GM18873 (cell line): ENCODE measurements around the gene KCNQ1.
"Not testable (repeated sequence)": the region's sequence is repeated elsewhere in the genome, so short reads cannot be mapped to it uniquely, and the experiment has no call there.

Experiments used
- ATAC-seq: cut with Tn5 transposase; IDR thresholded peaks from one replicate; pipeline ENCODE4 v1.9.1; 2021; ENCODE audit warnings: mild to moderate bottlenecking, moderate library complexity, moderate number of reproducible peaks; ENCODE audit not compliant: unreplicated experiment, low FRiP score

The KCNQ1 gene

DNA sequence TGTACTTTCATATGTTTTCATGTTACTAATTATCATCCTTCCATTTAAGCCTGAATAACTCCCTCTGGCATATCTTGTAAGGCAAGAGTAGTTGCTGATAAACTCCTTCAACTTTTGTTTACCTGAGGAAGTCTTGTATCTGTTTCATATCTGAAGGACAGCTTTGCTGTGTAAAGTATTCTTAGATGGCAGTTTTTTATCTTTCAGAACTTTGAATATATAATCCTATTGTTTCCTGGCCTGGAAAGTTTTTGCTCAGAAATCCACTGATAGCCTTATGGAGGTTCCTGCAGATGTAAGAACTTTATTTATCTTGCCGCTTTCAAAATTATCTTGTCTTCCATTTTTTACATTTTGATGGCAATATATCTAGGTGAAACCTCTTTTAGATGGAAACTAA is 185.9 kb downstream of the KCNQ1 start:
- no peak for ATAC-seq

DNA sequence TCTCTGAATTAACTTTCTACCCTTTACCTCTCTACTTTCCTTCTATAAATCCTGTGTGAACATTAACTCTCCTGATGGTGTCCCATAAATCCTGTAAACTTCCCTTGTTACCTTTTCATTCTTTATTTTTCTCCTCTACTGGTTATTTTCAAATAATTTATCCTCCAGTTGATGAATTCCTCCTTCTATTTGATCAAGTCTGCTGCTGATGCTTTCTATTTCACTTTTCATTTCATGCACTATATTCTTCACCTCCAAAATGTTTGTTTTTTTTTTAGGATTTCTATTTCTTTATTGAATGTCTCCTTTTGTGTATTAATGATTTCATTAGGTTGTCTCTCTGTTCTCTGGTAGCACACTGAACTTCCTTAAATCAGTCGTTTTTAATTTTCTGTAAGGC is 186.4 kb downstream of the KCNQ1 start:
- no peak for ATAC-seq

DNA sequence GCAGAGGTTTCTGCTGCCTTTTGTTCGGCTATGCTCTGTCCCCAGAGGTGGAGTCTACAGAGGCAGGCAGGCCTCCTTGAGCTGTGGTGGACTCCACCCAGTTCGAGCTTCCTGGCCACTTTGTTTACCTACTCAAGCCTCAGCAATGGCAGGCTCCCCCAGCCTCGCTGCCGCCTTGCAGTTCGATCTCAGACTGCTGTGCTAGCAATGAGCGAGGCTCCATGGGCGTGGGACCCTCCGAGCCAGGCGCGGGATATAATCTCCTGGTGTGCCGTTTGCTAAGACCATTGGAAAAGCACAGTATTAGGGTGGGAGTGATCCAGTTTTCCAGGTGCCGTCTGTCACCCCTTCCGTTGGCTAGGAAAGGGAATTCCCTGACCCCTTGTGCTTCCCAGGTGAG is 195.0 kb downstream of the KCNQ1 start:
- ATAC-seq = not testable (repeated sequence)

DNA sequence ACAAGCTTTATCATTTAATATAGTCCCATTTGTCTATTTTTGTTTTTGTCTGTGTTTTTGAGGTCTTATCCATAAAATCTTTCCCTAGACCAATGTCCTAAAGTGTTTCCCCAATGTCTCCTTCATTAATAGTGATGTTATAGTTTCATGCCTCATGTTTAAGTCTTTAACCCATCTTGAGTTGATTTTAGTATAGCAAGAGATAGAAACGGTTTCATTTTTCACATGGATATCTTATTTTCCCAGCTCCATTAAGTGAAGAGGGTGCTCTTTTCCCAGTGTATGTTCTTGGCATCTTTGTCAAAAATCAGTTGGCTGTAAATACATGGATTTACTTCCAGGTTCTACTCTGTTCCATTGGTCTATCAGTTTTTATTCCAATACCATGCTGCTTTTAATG is 196.8 kb downstream of the KCNQ1 start:
- no peak for ATAC-seq

DNA sequence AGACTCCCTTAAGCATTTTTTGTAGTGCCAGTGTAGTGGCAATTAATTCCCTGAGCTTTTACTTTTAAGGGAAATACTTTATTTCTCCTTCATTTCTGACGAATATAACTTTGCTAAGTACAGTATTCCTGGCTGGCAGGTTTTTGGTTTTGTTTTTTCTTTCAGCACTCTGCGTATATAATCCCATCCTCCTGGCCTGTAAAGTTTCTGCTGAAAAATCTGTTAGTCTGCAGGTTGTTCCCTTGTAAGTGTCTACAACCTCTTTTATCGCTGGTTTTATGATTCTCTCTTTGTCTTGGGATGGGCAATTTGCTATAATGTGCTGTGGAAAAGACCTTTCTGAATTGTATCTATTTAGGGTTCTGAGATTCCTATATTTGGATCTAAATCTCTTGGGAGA is 198.9 kb downstream of the KCNQ1 start:
- ATAC-seq = no peak

DNA sequence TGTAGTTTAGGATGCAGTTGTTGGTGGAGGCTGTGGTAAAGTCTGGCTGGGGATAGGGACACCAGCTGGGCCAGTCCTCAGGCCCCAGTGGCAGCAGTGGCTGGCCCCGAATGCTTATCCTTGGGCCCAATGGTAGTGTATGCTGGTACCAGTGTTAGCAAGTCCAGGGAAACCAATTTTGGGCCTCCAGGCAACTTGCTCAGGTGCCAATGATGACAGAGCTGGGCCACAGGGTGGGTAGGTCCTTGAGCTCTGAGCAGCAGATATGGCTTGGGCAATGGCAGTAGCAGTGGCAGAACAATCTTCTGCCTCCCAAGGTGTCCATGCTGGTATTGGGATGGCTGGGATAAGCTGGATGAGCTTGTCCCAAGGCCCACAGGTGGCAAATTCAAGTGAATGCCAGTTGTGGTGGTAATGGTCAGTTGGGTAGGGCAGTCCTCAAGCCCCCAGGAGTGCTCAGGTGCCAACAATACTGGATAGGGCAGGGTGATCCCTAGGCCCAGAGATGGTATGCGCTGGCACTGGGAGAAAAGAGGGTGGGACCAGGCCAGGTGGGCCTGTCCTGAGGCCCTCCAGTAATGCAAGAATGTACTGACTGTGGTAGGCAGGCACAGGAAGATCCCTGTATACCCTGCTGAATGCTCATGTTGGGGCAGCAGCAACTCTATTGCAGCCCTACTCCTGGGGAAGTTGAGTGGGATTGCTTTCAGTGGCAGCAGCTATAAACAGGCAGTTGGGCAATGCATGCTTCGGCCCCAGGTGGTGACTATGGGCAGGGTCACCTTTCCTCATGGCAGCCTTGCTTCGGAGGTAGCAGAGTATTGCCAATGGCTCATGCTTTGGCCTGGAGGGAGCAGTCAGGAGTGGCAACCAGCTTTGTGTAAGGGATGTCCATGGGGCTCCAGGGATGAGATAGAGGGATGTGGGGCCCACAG is 200.3 kb downstream of the KCNQ1 start:
- ATAC-seq = no peak

DNA sequence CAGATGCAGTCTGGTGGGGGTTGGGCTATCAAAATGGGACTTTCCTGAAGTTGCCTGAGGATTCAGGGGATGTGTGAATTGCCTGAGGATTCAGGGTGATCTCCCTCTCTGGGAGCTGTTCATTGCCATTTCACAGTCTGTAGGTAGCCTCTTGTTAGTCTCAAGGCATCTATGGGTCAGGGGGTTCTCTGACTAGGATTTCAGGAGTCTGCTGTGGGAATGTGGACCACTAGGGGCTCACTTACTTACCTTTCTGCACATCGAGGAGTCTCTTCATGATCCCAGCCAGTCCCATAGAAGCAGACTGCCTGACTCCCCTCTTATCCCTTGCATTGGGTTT is 200.9 kb downstream of the KCNQ1 start:
- ATAC-seq = no peak

DNA sequence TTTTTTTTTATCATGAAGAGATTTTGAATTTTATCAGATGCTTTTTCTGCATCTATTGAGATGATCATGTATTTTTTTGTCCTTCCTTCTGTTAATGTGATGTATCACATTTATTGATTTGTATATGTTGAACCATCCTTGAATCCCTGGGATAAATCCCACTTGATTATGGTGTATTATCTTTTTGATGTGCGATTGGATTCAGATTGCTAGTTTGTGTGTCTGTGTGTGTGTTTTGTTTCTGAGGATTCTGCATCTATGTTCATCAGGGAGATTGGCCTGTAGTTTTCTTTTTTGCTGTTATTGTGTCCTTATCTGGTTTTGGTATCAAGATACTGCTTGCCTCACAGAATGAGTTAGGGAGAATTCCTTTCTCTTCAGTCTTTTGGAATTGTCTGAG is 202.4 kb downstream of the KCNQ1 start:
- no peak for ATAC-seq

DNA sequence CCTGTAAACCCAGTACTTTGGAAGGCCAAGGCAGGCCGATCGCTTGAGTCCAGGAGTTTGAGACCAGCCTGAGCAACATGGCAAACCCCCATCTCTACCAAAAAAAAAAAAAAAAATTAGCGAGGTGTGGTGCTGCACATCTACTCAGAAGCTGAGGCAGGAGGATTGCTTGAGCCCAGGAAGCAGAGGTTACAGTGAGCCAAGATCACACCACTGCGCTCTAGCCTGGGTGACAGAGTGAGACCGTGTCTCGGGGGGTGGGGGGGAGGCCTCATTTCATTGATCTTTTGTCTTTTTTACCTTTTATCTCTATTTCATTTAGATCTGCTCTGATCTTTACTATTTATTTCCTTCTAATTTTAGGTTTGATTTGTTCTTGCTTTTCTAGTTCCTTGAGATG is 203.1 kb downstream of the KCNQ1 start:
- no peak for ATAC-seq

DNA sequence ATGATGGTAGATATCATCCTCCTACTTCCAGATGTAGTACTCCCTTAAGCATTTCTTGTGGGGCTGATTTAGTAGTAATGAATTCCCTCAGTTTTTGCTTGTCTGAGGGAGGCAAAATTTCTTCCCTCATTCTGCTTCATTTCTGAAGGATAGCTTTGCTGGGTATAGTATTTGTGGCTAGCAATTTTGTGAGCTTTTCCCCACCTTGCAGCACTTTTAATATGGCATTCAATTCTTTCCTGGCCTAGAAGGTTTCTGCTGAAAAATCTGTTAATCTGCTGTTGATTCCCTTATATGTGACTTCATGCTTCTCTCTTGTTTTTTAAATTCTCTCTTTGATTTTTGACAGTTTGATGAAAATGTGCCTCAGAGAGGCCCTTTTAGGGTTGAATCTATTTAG is 204.6 kb downstream of the KCNQ1 start:
- ATAC-seq = no peak

DNA sequence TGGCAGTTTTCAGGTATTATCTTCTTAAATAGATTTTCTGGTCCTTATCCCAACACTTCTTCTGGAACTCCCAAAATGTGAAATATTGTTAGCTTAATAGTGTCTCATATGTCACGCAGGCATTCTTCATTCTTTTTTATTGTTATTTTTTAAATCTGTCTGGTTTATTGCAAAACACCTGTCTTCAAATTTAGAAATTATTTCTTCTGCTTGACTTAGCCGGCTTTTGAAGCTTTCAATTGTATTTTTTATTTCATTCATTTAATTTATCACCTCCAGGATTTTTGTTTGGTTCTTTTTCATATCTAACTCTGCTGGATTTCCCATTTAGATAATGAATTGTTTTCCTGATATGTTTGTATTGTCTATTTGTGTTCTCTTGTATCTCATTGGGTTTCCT is 205.0 kb downstream of the KCNQ1 start:
- no peak for ATAC-seq

DNA sequence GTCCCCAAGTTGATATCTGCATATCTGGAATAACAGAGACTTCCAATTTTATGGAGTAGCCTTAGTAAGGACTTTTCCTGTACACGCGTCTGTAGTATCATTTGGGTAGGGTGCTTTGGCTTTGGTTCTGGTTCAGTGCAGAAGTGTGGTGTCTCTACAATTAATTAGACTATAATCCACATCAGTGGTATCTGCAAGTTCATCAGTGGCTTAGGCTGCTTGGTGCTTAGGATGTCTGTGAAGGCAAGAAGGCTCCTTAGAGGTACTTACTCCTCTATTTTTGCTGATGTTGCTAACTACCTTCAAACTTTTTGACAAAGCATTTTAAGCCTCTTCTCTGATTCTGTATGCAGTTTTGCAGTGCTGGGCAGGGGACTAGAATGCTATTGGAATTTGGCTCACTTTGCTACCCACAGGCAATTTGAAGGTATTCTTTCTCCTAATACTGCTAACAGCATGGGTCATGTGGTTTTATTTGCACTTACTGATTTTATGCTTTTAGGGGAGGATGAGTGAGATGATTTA is 205.6 kb downstream of the KCNQ1 start:
- no peak for ATAC-seq

DNA sequence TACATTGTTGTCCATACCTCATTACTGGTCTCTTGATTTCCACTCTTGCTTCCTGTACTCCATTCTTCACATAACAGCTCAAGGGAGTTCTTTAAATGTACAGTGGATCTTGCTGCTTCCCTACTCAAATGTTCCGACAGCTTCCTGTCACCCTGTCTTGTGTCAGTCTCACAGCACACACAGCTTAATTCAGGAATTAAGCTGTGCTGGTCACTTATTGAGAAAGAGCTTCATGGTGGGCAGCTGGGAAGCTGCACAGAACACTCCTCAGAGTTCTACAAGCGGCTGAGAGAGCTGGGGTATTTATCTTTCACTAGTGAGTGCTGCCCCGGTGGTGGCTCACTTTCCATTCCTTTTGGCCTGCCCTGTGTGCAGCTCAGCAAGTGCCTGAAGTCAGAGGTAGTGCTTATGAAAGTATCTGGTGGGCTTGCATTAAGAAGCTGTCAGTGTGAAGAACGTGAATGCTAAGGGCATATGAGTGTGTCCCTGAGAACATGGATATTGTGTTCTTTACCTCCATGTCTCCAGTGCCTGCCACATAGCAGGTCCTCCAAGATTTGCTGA is 206.3 kb downstream of the KCNQ1 start:
- ATAC-seq = no peak

DNA sequence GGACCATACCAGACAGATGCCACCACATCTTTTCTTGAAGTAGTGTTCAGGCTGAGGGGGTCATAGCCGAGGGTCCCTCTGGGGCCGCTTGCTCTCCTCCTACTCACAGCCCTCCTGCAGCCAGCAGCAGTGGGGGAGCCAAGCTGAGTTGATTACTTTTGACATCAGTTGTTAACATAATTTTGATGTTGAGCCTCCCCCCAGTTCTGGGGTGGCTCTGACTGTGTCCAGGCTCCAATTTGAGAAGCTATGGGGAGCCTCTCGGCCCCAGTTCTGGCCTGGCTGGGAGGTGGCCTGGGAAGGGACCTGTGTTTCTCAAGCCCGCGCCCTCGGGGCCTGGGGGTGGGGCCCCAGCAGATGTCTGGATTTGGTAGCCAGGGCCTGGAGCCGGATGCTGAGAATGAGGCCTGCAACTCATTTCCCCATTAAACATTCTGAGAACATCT is 207.0 kb downstream of the KCNQ1 start:
- no peak for ATAC-seq

DNA sequence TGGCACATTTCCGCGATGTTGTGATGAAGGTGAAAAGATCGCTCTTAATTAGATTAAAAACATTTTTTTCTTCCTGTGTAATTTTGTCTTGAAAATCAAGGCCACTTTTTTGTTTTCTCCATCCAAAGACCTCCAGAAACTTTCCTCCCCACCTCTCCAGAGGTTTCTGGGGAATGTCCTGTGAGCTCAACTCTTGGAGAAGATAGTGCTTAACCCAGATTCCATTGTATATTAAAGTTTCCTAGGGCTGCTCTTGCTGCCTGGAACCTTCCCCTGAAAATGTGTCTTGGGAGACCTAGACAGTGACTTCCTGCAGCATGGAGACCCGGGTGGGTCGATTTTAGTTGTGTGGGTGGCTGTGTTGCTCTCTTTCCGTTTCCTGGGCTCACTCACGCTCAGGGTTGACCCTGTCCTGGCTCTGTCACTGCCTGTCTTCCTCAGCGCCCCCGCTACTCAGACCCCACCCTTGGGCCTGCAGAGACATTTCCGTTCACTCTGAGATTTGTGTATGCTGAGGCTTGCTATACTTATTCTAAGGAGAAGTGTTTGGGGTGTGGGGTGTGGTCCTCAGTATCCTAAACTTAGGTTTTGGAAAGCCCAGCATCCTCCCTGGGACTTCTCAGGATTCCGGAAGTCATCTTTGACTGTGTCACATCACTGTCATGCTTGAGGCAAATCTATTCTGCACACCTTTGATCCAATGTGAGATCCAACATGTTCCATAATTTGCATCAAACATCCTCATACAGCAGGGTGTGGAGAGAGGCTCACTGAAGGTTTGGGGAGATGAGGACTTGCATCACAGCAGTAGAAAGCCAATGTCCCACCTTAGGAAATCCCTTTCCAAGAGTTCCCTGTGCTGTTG is 207.8 kb downstream of the KCNQ1 start:
- no peak for ATAC-seq

DNA sequence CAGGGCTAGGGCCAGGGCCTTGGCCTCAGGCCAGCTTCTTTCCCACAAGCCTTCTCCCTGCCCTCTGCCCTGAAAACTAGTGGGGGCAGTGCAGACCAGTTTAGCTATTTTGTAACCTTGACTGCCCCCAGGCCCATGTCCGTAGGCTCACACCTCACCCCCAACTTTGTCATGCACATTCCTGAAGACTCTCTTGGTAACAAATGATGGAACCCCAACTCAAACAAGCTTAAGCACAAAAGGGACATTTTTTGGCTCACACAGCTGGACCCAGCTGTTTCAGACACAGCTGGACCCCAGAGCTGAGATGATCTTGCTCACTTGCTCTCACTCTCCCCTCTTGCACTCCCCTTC is 208.4 kb downstream of the KCNQ1 start:
- ATAC-seq = no peak

DNA sequence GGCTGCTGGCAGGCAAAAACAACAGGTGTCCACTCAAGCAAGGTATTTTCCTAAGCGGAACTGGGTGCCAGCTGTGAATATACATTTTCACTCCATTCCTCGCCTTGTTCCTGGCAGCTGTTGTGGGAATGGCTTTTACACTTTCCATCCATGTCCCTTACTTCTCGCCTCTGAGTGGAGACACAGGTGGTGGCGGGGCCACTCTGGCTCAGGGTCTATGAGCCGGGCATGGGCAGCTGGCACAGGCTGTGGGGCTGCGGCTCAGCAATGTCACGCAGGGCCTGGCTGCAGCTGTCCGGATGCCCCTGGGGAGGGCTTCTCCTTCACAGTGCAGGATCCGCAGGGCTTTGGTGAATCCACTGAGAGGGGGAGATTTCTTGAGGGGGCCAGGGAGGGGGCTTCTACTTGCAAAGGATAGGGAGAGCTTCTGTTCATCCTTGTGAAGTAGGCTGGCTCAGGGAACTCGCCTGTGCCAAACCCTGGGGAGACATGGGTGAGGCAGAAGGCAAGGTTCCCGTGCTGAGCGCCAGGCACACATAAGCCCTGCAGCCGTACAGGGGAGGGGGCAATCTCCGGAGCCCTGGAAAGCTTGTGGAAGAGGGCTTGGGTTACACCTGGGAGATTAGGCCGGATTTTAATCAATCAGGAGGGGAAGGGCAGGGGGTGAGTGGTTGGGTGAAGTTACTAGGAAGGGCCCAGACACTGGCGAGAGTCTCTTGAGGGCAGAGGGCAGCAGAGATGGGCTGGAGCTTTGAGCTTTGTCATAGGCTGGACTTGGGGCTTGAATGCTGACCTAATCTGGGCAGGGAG is 209.3 kb downstream of the KCNQ1 start:
- ATAC-seq = no peak

DNA sequence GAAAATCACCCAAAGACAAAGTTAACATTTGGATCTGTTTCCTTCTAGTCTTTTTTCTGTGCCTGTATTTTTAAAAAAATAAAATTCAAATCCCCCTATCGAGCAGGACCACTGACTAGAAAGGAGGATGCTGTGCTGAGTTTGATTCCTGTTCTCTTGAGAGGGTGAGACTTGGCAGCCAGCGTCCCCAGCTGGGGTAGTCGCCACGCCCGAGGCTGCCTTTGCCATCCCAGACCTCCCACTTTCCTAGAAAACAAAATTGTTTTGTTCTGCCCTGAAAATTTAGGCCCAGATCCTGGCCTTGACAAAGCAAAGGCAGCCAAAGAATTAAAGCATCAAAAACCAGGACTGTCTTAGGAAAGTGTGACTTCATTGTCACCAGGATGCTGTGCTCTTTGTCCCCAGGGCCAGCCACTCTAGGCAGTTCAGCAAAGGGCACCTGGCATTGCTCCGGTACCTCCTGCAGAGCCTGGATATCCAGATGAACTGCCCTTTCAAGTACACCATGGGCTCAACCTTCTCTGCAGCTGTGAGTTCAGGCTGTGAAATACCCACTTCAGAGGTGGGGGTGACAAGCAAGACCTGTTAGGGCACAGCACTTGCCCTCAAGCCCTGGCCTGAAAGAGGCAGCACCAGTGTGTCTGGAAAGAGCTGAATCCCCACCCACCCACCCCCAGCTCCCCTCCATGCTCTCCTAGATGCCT is 210.4 kb downstream of the KCNQ1 start:
- no peak for ATAC-seq

DNA sequence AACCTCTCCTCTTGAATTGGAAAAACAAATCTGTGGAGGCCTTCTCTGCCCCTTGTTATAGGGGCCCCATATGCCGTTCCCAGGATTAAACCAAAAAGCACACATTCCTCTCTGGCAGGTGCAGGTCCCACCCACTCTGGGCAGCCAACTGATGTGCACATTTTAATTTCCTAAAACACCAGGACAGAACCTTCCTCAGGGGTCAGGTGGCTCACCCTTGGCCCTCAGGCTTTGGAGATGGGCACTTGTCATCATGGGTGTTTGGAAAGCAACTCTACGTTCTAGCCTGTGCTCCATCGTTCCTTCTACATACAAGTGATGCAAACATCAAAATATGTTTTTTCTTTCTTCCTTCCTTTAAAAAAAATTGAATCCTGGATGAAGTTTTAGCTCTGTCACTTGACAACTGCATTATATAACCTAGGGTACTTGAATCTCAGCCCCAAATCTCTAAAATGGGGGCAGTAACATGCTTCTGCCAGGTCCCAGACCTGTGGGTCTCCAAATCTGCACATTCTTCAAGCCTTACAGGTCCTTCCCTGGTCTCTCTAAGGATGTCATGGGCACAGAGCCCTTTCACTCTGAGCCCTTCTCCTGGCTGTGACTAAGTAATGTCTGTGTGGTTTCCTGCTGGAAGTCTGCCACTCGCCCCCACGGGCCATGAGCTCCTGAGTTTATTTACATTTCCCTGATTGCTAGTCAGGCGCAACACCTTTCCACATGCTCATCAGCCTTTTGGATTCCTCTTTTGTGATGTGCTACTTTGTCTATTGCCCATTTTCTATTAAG is 211.2 kb downstream of the KCNQ1 start:
- no peak for ATAC-seq
